ENCODE data around the gene TNFAIP3.
A peak's percentile ranks its signal among the peaks of the same experiment; 100 is the strongest.
"Not testable (repeated sequence)": the region's sequence is repeated elsewhere in the genome, so short reads cannot be mapped to it uniquely, and the experiment has no call there.

Gene TNFAIP3

GRCh38 chr6:137879885-137880745, 13.1 kb downstream of the TNFAIP3 start:
- DNase-seq, result no peak

- no peak for DNase-seq
Observed at GRCh38 chr6:137880746-137881521, 13.9 kb downstream of the TNFAIP3 start.

- DNase-seq, result no peak
Observed at GRCh38 chr6:137881522-137881886, 14.4 kb downstream of the TNFAIP3 start.

GRCh38 chr6:137882225-137882961, 15.3 kb downstream of the TNFAIP3 start:
- DNase-seq, result no peak

- peak; percentile 49 for DNase-seq
Observed at GRCh38 chr6:137883400-137884148, 16.5 kb downstream of the TNFAIP3 start.

GRCh38 chr6:137884149-137884909, 17.3 kb downstream of the TNFAIP3 start:
- DNase-seq, result no peak

GRCh38 chr6:137884910-137885229, 17.8 kb downstream of the TNFAIP3 start:
- DNase-seq, result not testable (repeated sequence)

- not testable (repeated sequence) for DNase-seq
Observed at GRCh38 chr6:137886226-137886625, 19.2 kb downstream of the TNFAIP3 start.

- no peak for DNase-seq
Observed at GRCh38 chr6:137890983-137891537, 24.0 kb downstream of the TNFAIP3 start.

GRCh38 chr6:137892271-137892708, 25.2 kb downstream of the TNFAIP3 start:
- no peak for DNase-seq

GRCh38 chr6:137893181-137893580, 26.1 kb downstream of the TNFAIP3 start:
- no peak for DNase-seq

- DNase-seq, result no peak
Observed at GRCh38 chr6:137893726-137894125, 26.7 kb downstream of the TNFAIP3 start.

- DNase-seq, result not testable (repeated sequence)
Observed at GRCh38 chr6:137894378-137894777, 27.3 kb downstream of the TNFAIP3 start.

- DNase-seq, result no peak
Observed at GRCh38 chr6:137894779-137895385, 27.8 kb downstream of the TNFAIP3 start.

- DNase-seq, result no peak
Observed at GRCh38 chr6:137896647-137897046, 29.6 kb downstream of the TNFAIP3 start.

- no peak for DNase-seq
Observed at GRCh38 chr6:137900815-137901214, 33.8 kb downstream of the TNFAIP3 start.

- DNase-seq, result no peak
Observed at GRCh38 chr6:137901454-137901853, 34.4 kb downstream of the TNFAIP3 start.

GRCh38 chr6:137902699-137903098, 35.6 kb downstream of the TNFAIP3 start:
- DNase-seq, result no peak

- no peak for DNase-seq
Observed at GRCh38 chr6:137903274-137903932, 36.3 kb downstream of the TNFAIP3 start.
